Mucosa of descending colon (tissue), 3 donors: ENCODE data around the gene DNAJC11. TPM values are rescaled to one million over a fixed set of nuclear protein-coding genes. Genes with fewer than 3 reads are reported as not detected.
"Not testable (repeated sequence)": the region's sequence is repeated elsewhere in the genome, so short reads cannot be mapped to it uniquely, and the experiment has no call there.

Experiments used
- ATAC-seq: fragments of 200-7000 bp; cut with Tn5 transposase; one replicate; pipeline ENCODE4 v1.9.1; 2020; ENCODE audit warnings: mild to moderate bottlenecking, moderate library complexity
- DNase-seq, 3 donors: peaks; one replicate each; pipeline ENCODE4 v3.0.0-alpha.2; 2020
- H3K36me3 ChIP-seq: fragments of 200-600 bp; one replicate; pipeline ENCODE4 v1.8.0; 2021; ENCODE audit warnings: low read depth, mild to moderate bottlenecking
- H3K4me1 ChIP-seq: fragments of 200-600 bp; one replicate; pipeline ENCODE4 v1.8.0; 2021; ENCODE audit warnings: low read depth, mild to moderate bottlenecking
- H3K4me3 ChIP-seq: fragments of 200-600 bp; one replicate; pipeline ENCODE4 v1.8.0; 2021; ENCODE audit warnings: mild to moderate bottlenecking
- H3K9me3 ChIP-seq: fragments of 200-600 bp; one replicate; pipeline ENCODE4 v1.8.0; 2021; ENCODE audit warnings: mild to moderate bottlenecking
- CTCF ChIP-seq: fragments of 200-600 bp; IDR thresholded peaks from one replicate; pipeline ENCODE4 v1.8.0; 2022; ENCODE audit warnings: antibody characterized with exemption, mild to moderate bottlenecking
- intact Hi-C, 2 donors: fragments of 100-400 bp; cut with DNase I in 1 of 2; cut with micrococcal nuclease in 1 of 2; formaldehyde crosslinking; loops; one replicate each; pipeline versions ENCODE4 v1.11.0 to v1.11.1; 2022; cut with DNase I, micrococcal nuclease
- total RNA-seq, 3 donors: library from RNA; stranded (reverse); fragmentation: NEBNext Ultra II Directional in 2 of 3; extraction: Animal tissue kit (Norgen Biotek cat#: 25700) in 2 of 3; gene quantifications; one replicate each; pipeline versions ENCODE4 v1.2.1 to v1.2.4, GENCODE V29; 2021 to 2023
- donor health status: DM: no; HTN: no; CAD: no; lungs with moderate emphysema.
- donor health status: DM: no; HTN: no; CAD: no.
- donor health status: DM: no; HTN: yes; CAD: no.

Gene DNAJC11
- total RNA-seq, 3 donors from 2014 or later = 71.1 to 89.0 (median 78.9) TPM

GRCh38 chr1:6646499-6647148 is 55.0 kb downstream of the DNAJC11 start:
- TF ChIP-seq CTCF = peak; percentile 13
- no peaks in the 10 kb centered on the region for H3K36me3 ChIP-seq
- no peaks in the 10 kb centered on the region for H3K4me1 ChIP-seq
- no peaks in the 10 kb centered on the region for H3K9me3 ChIP-seq
- no peak overlapping the region for H3K4me3 ChIP-seq
- DNase-seq (peak in 1 of 3 donors; percentile 18), ATAC-seq (peak; percentile 67)
- intact Hi-C loops = no loop called here

- no peaks in the 10 kb centered on the region for H3K36me3 ChIP-seq
- TF ChIP-seq CTCF = no peak
- intact Hi-C loops = no loop called here
- no peaks in the 10 kb centered on the region for H3K9me3 ChIP-seq
- ATAC-seq (no peak), DNase-seq (no peak)
- H3K4me1 ChIP-seq = no peaks in the 10 kb centered on the region
- no peak overlapping the region for H3K4me3 ChIP-seq
Observed at GRCh38 chr1:6645018-6645417, 56.6 kb downstream of the DNAJC11 start.

- H3K9me3 ChIP-seq, H3K4me3 ChIP-seq, intact Hi-C loops, H3K4me1 ChIP-seq, DNase-seq, H3K36me3 ChIP-seq, ATAC-seq: not testable (repeated sequence)
Observed at GRCh38 chr1:6640867-6641266, 60.7 kb downstream of the DNAJC11 start.

GRCh38 chr1:6638226-6638625 is 63.4 kb downstream of the DNAJC11 start:
- Histone ChIP-seq H3K9me3 (no peaks in the 10 kb centered on the region), H3K4me3 (no peak overlapping the region), H3K36me3 (no peaks in the 10 kb centered on the region), H3K4me1 (no peaks in the 10 kb centered on the region)
- no peak for TF ChIP-seq CTCF
- DNase-seq (peak; percentile 46 to 73 (median 56)), ATAC-seq (no peak)
- intact Hi-C loops = no loop called here

- DNase-seq (no peak), ATAC-seq (no peak)
- TF ChIP-seq CTCF = no peak
- Histone ChIP-seq H3K9me3 (no peaks in the 10 kb centered on the region), H3K36me3 (no peaks in the 10 kb centered on the region), H3K4me1 (no peaks in the 10 kb centered on the region), H3K4me3 (no peak overlapping the region)
- intact Hi-C loops = no loop called here
Observed at GRCh38 chr1:6637770-6638169, 63.8 kb downstream of the DNAJC11 start.

GRCh38 chr1:6636778-6637177 is 64.8 kb downstream of the DNAJC11 start:
- H3K9me3 ChIP-seq, DNase-seq, H3K4me1 ChIP-seq, intact Hi-C loops, H3K4me3 ChIP-seq, ATAC-seq, H3K36me3 ChIP-seq: not testable (repeated sequence)
